ENCODE results near the gene GRM7. TPM values are rescaled to one million over a fixed set of nuclear protein-coding genes. Genes with fewer than 3 reads are reported as not detected.

GRM7 gene
- total and polyA plus RNA-seq, 4 experiments from 2014 or later = not detected

- no peak overlapping the region for H3K4me3 ChIP-seq (ENCODE audit: low read length in 2 of 2)
- no peaks in the 10 kb centered on the region for H3K36me3 ChIP-seq (ENCODE audit: insufficient read depth, low read length)
- Mint-ChIP-seq H3K4me1 (no peaks in the 10 kb centered on the region), H3K27me3 (peaks cover 0 to 2% of the 10 kb centered on the region in 2 donors), H3K9me3 (peaks cover 0 to 8% (median 0%) of the 10 kb centered on the region in 8 donors), H3K36me3 (no peaks in the 10 kb centered on the region), H3K27ac (no peak overlapping the region), H3K4me3 (no peak overlapping the region)
- no peaks in the 10 kb centered on the region for H3K9me3 ChIP-seq (ENCODE audit: control insufficient read depth in 1 of 2, low read length in 2 of 2)
- ChIA-PET CTCF (ENCODE audit: partially characterized antibody) (interaction anchor here (1.4 to 1.6 kb wide), 2 partner anchors 9 to 733 kb away, joined by 3 to 4 read pairs; no protein-coding TSS in a partner anchor), POLR2A (ENCODE audit: partially characterized antibody) (no interaction called here)
- no peaks in the 10 kb centered on the region for H3K27me3 ChIP-seq (ENCODE audit: insufficient read depth, low read length)
- no peak for DNase-seq
- no peaks in the 10 kb centered on the region for H3K4me1 ChIP-seq (ENCODE audit: insufficient read depth, low read length)
- H3K27ac ChIP-seq (ENCODE audit: low read depth, low read length) = no peak overlapping the region
- intact Hi-C loops (cut with micrococcal nuclease) = no loop called here
Observed at GRCh38 chr3:7684182-7684715, 823.3 kb downstream of the GRM7 start.

GRCh38 chr3:7687428-7688147 lies 826.7 kb downstream of the GRM7 start:
- Histone ChIP-seq H3K4me1 (ENCODE audit: insufficient read depth, low read length) (no peaks in the 10 kb centered on the region), H3K27ac (ENCODE audit: low read depth, low read length) (no peak overlapping the region), H3K36me3 (ENCODE audit: insufficient read depth, low read length) (no peaks in the 10 kb centered on the region), H3K4me3 (ENCODE audit: low read length in 2 of 2) (no peak overlapping the region), H3K27me3 (ENCODE audit: insufficient read depth, low read length) (no peaks in the 10 kb centered on the region), H3K9me3 (ENCODE audit: control insufficient read depth in 1 of 2, low read length in 2 of 2) (no peaks in the 10 kb centered on the region)
- Mint-ChIP-seq H3K27ac (no peak overlapping the region), H3K4me1 (no peaks in the 10 kb centered on the region), H3K9me3 (peaks cover 0 to 3% (median 0%) of the 10 kb centered on the region in 8 donors), H3K27me3 (peaks cover 0 to 2% of the 10 kb centered on the region in 2 donors), H3K36me3 (no peaks in the 10 kb centered on the region), H3K4me3 (no peak overlapping the region)
- POLR2A ChIA-PET (ENCODE audit: partially characterized antibody) = no interaction called here
- intact Hi-C loops (cut with micrococcal nuclease) = no loop called here
- no peak for DNase-seq
- CTCF ChIA-PET (ENCODE audit: partially characterized antibody) = no interaction called here

- no peak overlapping the region for H3K27ac Mint-ChIP-seq
- Histone ChIP-seq H3K36me3 (ENCODE audit: insufficient read depth, low read length) (no peaks in the 10 kb centered on the region), H3K27me3 (ENCODE audit: insufficient read depth, low read length) (no peaks in the 10 kb centered on the region), H3K4me1 (ENCODE audit: insufficient read depth, low read length) (no peaks in the 10 kb centered on the region), H3K27ac (ENCODE audit: low read depth, low read length) (no peak overlapping the region), H3K9me3 (ENCODE audit: control insufficient read depth in 1 of 2, low read length in 2 of 2) (no peaks in the 10 kb centered on the region), H3K4me3 (ENCODE audit: low read length in 2 of 2) (no peak overlapping the region)
- DNase-seq = no peak
- no peak overlapping the region for H3K4me3 Mint-ChIP-seq
- H3K27me3 Mint-ChIP-seq = no peaks in the 10 kb centered on the region
- H3K9me3 Mint-ChIP-seq = peaks cover 0 to 3% (median under 1%) of the 10 kb centered on the region in 8 donors
- H3K4me1 Mint-ChIP-seq = no peaks in the 10 kb centered on the region
- ChIA-PET POLR2A (ENCODE audit: partially characterized antibody) (no interaction called here), CTCF (ENCODE audit: partially characterized antibody) (no interaction called here)
- H3K36me3 Mint-ChIP-seq = no peaks in the 10 kb centered on the region
- intact Hi-C loops (cut with micrococcal nuclease) = no loop called here
Observed at GRCh38 chr3:7692866-7693265, 832.0 kb downstream of the GRM7 start.

- CTCF ChIA-PET (ENCODE audit: partially characterized antibody) = no interaction called here
- no peak overlapping the region for H3K4me3 ChIP-seq (ENCODE audit: low read length in 2 of 2)
- no peaks in the 10 kb centered on the region for H3K4me1 Mint-ChIP-seq
- no peaks in the 10 kb centered on the region for H3K36me3 ChIP-seq (ENCODE audit: insufficient read depth, low read length)
- peaks cover 0 to 3% (median under 1%) of the 10 kb centered on the region in 8 donors for H3K9me3 Mint-ChIP-seq
- H3K4me3 Mint-ChIP-seq = no peak overlapping the region
- H3K4me1 ChIP-seq (ENCODE audit: insufficient read depth, low read length) = no peaks in the 10 kb centered on the region
- H3K27ac ChIP-seq (ENCODE audit: low read depth, low read length) = no peak overlapping the region
- no peaks in the 10 kb centered on the region for H3K27me3 Mint-ChIP-seq
- DNase-seq = no peak
- H3K9me3 ChIP-seq (ENCODE audit: control insufficient read depth in 1 of 2, low read length in 2 of 2) = no peaks in the 10 kb centered on the region
- no peaks in the 10 kb centered on the region for H3K27me3 ChIP-seq (ENCODE audit: insufficient read depth, low read length)
- POLR2A ChIA-PET (ENCODE audit: partially characterized antibody) = no interaction called here
- H3K36me3 Mint-ChIP-seq = no peaks in the 10 kb centered on the region
- H3K27ac Mint-ChIP-seq = no peak overlapping the region
- intact Hi-C loops (cut with micrococcal nuclease) = no loop called here
Observed at GRCh38 chr3:7693976-7694375, 833.1 kb downstream of the GRM7 start.

- H3K9me3 Mint-ChIP-seq = peaks cover 0 to 3% (median 0%) of the 10 kb centered on the region in 8 donors
- no peak overlapping the region for H3K27ac ChIP-seq (ENCODE audit: low read depth, low read length)
- no peaks in the 10 kb centered on the region for H3K27me3 Mint-ChIP-seq
- H3K27ac Mint-ChIP-seq = no peak overlapping the region
- H3K4me3 Mint-ChIP-seq = no peak overlapping the region
- no peaks in the 10 kb centered on the region for H3K27me3 ChIP-seq (ENCODE audit: insufficient read depth, low read length)
- no peaks in the 10 kb centered on the region for H3K36me3 Mint-ChIP-seq
- H3K4me3 ChIP-seq (ENCODE audit: low read length in 2 of 2) = no peak overlapping the region
- DNase-seq = no peak
- H3K4me1 ChIP-seq (ENCODE audit: insufficient read depth, low read length) = no peaks in the 10 kb centered on the region
- POLR2A ChIA-PET (ENCODE audit: partially characterized antibody) = no interaction called here
- H3K9me3 ChIP-seq (ENCODE audit: control insufficient read depth in 1 of 2, low read length in 2 of 2) = no peaks in the 10 kb centered on the region
- H3K4me1 Mint-ChIP-seq = no peaks in the 10 kb centered on the region
- no peaks in the 10 kb centered on the region for H3K36me3 ChIP-seq (ENCODE audit: insufficient read depth, low read length)
- CTCF ChIA-PET (ENCODE audit: partially characterized antibody) = no interaction called here
- intact Hi-C loops (cut with micrococcal nuclease) = no loop called here
Observed at GRCh38 chr3:7695049-7695448, 834.1 kb downstream of the GRM7 start.

GRCh38 chr3:7696320-7696719 lies 835.4 kb downstream of the GRM7 start:
- Mint-ChIP-seq H3K36me3 (no peaks in the 10 kb centered on the region), H3K4me3 (no peak overlapping the region), H3K27ac (no peak overlapping the region), H3K4me1 (no peaks in the 10 kb centered on the region), H3K27me3 (no peaks in the 10 kb centered on the region), H3K9me3 (peaks cover 0 to 3% (median 0%) of the 10 kb centered on the region in 8 donors)
- H3K36me3 ChIP-seq (ENCODE audit: insufficient read depth, low read length) = no peaks in the 10 kb centered on the region
- CTCF ChIA-PET (ENCODE audit: partially characterized antibody) = no interaction called here
- H3K4me1 ChIP-seq (ENCODE audit: insufficient read depth, low read length) = no peaks in the 10 kb centered on the region
- DNase-seq = no peak
- no peak overlapping the region for H3K27ac ChIP-seq (ENCODE audit: low read depth, low read length)
- POLR2A ChIA-PET (ENCODE audit: partially characterized antibody) = no interaction called here
- H3K4me3 ChIP-seq (ENCODE audit: low read length in 2 of 2) = no peak overlapping the region
- intact Hi-C loops (cut with micrococcal nuclease) = no loop called here
- H3K9me3 ChIP-seq (ENCODE audit: control insufficient read depth in 1 of 2, low read length in 2 of 2) = no peaks in the 10 kb centered on the region
- no peaks in the 10 kb centered on the region for H3K27me3 ChIP-seq (ENCODE audit: insufficient read depth, low read length)

GRCh38 chr3:7697548-7697947 lies 836.6 kb downstream of the GRM7 start:
- Mint-ChIP-seq H3K4me1 (no peaks in the 10 kb centered on the region), H3K27ac (no peak overlapping the region), H3K9me3 (peaks cover 0 to 3% (median 0%) of the 10 kb centered on the region in 8 donors), H3K27me3 (no peaks in the 10 kb centered on the region), H3K4me3 (no peak overlapping the region), H3K36me3 (no peaks in the 10 kb centered on the region)
- H3K27ac ChIP-seq (ENCODE audit: low read depth, low read length) = no peak overlapping the region
- CTCF ChIA-PET (ENCODE audit: partially characterized antibody) = no interaction called here
- POLR2A ChIA-PET (ENCODE audit: partially characterized antibody) = no interaction called here
- H3K36me3 ChIP-seq (ENCODE audit: insufficient read depth, low read length) = no peaks in the 10 kb centered on the region
- intact Hi-C loops (cut with micrococcal nuclease) = no loop called here
- no peaks in the 10 kb centered on the region for H3K4me1 ChIP-seq (ENCODE audit: insufficient read depth, low read length)
- H3K9me3 ChIP-seq (ENCODE audit: control insufficient read depth in 1 of 2, low read length in 2 of 2) = no peaks in the 10 kb centered on the region
- no peaks in the 10 kb centered on the region for H3K27me3 ChIP-seq (ENCODE audit: insufficient read depth, low read length)
- H3K4me3 ChIP-seq (ENCODE audit: low read length in 2 of 2) = no peak overlapping the region
- DNase-seq = no peak

Measured in CD4-positive, alpha-beta memory T cell (primary cell).